HL-60 (cell line): ENCODE data around the gene GLTP.

Experiments
- POLR2AphosphoS5 ChIP-seq: IDR thresholded peaks from 2 replicates; pipeline ENCODE4 v1.6.1; 2012; ENCODE audit warnings: low read depth
- TF ChIP-seq, protein P1 (sequence below): IDR thresholded peaks from 2 replicates; pipeline ENCODE4 v1.6.1; 2012; ENCODE audit warnings: low read depth; ENCODE audit not compliant: insufficient replicate concordance
- TF ChIP-seq, protein P2 (sequence below): IDR thresholded peaks from one replicate; pipeline ENCODE4 v1.5.1; 2011; ENCODE audit warnings: low read length, control low read depth, inconsistent platforms; ENCODE audit not compliant: insufficient read depth

DNA sequence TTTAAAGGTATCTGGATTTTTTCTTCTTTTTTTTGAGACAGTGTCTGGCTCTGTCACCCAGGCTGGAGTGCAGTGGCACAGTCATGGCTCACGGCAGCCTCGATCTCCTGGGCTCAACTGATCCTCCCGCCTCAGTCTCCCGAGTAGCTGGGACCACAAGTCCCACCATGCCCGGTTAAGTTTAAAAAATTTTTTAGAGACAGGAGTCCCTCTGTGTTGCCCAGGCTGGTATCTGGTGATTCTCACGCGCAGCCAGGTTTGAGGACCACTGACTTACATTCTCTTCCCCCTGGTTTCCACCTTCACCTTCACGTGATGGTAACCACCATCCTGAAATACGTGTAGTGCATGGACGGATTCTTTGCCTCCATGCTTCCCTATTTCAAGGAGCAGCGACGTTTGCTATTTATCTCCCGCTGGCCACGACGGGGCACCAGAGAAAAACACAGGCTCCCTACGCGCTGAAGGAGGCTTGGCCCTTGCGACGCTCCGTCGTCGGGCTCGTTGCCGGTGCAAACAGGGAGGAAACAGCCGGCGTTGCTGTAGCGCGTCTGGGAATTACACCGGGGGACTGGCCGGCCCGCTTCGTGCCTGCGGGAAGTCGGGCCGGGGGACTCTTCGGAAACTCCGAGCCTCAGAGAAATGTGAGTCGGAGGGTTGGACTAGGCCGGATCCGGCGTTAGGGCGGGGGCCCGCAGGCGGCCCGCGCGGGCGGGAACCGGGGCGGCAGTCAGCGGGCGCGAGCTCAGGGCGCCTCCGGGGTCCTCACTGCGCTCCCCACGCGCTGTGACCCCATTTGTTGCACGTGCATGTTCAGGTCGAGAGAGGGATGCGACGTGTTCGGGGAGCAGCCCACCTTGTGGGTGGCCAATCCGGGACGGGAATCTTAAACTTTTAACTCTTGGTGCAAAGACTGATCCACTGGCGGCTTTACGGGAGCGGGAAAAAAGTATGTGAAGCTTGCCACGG lies 19.7 kb upstream of the GLTP start, which contains the start of gene TCHP:
- TF ChIP-seq POLR2AphosphoS5, result peak; percentile 74
- TF ChIP-seq, protein P1, sequence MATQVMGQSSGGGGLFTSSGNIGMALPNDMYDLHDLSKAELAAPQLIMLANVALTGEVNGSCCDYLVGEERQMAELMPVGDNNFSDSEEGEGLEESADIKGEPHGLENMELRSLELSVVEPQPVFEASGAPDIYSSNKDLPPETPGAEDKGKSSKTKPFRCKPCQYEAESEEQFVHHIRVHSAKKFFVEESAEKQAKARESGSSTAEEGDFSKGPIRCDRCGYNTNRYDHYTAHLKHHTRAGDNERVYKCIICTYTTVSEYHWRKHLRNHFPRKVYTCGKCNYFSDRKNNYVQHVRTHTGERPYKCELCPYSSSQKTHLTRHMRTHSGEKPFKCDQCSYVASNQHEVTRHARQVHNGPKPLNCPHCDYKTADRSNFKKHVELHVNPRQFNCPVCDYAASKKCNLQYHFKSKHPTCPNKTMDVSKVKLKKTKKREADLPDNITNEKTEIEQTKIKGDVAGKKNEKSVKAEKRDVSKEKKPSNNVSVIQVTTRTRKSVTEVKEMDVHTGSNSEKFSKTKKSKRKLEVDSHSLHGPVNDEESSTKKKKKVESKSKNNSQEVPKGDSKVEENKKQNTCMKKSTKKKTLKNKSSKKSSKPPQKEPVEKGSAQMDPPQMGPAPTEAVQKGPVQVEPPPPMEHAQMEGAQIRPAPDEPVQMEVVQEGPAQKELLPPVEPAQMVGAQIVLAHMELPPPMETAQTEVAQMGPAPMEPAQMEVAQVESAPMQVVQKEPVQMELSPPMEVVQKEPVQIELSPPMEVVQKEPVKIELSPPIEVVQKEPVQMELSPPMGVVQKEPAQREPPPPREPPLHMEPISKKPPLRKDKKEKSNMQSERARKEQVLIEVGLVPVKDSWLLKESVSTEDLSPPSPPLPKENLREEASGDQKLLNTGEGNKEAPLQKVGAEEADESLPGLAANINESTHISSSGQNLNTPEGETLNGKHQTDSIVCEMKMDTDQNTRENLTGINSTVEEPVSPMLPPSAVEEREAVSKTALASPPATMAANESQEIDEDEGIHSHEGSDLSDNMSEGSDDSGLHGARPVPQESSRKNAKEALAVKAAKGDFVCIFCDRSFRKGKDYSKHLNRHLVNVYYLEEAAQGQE, result peak; percentile 6
- TF ChIP-seq, protein P2, sequence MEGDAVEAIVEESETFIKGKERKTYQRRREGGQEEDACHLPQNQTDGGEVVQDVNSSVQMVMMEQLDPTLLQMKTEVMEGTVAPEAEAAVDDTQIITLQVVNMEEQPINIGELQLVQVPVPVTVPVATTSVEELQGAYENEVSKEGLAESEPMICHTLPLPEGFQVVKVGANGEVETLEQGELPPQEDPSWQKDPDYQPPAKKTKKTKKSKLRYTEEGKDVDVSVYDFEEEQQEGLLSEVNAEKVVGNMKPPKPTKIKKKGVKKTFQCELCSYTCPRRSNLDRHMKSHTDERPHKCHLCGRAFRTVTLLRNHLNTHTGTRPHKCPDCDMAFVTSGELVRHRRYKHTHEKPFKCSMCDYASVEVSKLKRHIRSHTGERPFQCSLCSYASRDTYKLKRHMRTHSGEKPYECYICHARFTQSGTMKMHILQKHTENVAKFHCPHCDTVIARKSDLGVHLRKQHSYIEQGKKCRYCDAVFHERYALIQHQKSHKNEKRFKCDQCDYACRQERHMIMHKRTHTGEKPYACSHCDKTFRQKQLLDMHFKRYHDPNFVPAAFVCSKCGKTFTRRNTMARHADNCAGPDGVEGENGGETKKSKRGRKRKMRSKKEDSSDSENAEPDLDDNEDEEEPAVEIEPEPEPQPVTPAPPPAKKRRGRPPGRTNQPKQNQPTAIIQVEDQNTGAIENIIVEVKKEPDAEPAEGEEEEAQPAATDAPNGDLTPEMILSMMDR, result peak; percentile 35
